Stomach (tissue), 9 donors: ENCODE data around the gene CAPG. TPM values are rescaled to one million over a fixed set of nuclear protein-coding genes. Genes with fewer than 3 reads are reported as not detected.

Experiments
- DNase-seq, 2 donors: peaks; one replicate each; pipeline versions ENCODE4 v3.0.0 to v3.0.0-alpha.2; 2013 to 2019
- H3K27ac ChIP-seq, 5 donors: fragments of 200-600 bp in 4 of 5; sonication (generic) in 4 of 5; one replicate each; pipeline ENCODE4 v1.5.1; 2013 to 2019; ENCODE audit warnings: mild to moderate bottlenecking in 1 of 5, moderate library complexity in 1 of 5
- H3K27me3 ChIP-seq, 3 donors: fragments of 200-600 bp; sonication (generic); one replicate each; pipeline ENCODE4 v1.5.1; 2017 to 2019; ENCODE audit warnings: mixed run types in 1 of 3
- H3K36me3 ChIP-seq, 4 donors: fragments of 200-600 bp; sonication (generic); 1 replicate in 3 of 4; 2 replicates in 1 of 4; pipeline ENCODE4 v1.5.1; 2016 to 2019
- H3K4me1 ChIP-seq, 4 donors: fragments of 200-600 bp; sonication (generic); one replicate each; pipeline ENCODE4 v1.5.1; 2016 to 2019
- H3K4me3 ChIP-seq, 4 donors: fragments of 200-600 bp; sonication (generic) in 3 of 4; one replicate each; pipeline ENCODE4 v1.5.1; 2016 to 2019; ENCODE audit warnings: mild to moderate bottlenecking in 1 of 4
- H3K9me3 ChIP-seq, 4 donors: fragments of 200-600 bp; sonication (generic); one replicate each; pipeline ENCODE4 v1.5.1; 2016 to 2019
- CTCF ChIP-seq, 7 experiments: fragments of 450-650 bp in 4 of 7; fragments of 200-600 bp in 3 of 7; sonication (generic) in 3 of 7; IDR thresholded peaks; one replicate each; pipeline ENCODE4 v1.5.1; 2016 to 2019; ENCODE audit warnings: antibody characterized with exemption in 7 of 7, control low read depth in 2 of 7, mild to moderate bottlenecking in 1 of 7
- EP300 ChIP-seq: sonication (generic); formaldehyde crosslinking; IDR thresholded peaks from one replicate; pipeline ENCODE4 v1.6.1; 2017; ENCODE audit warnings: antibody characterized with exemption
- POLR2A ChIP-seq, 4 donors: fragments of 450-650 bp; IDR thresholded peaks; one replicate each; pipeline ENCODE4 v1.6.1; 2016; ENCODE audit warnings: antibody characterized with exemption in 4 of 4, control low read depth in 2 of 4, mild to moderate bottlenecking in 1 of 4, moderate library complexity in 1 of 4
- POLR2AphosphoS5 ChIP-seq, 3 donors: sonication (generic); formaldehyde crosslinking; IDR thresholded peaks; one replicate each; pipeline ENCODE4 v1.6.1; 2016; ENCODE audit warnings: antibody characterized with exemption in 3 of 3
- WGBS, 5 donors: extraction: QIAGEN DNeasy Blood & Tissue Kit in 3 of 5; methylation state at CpG; one replicate each; pipeline versions ENCODE4 v1.1.5 to v1.1.7; 2013 to 2018; 5-methylcytosine and 5-hydroxymethylcytosine counted together
- intact Hi-C: fragments of 100-400 bp; cut with DNase I; formaldehyde crosslinking; loops from one replicate; pipeline ENCODE4 v1.15.1; 2023; ENCODE audit warnings: low total_unique reads
- polyA plus RNA-seq, 3 donors: library from polyadenylated mRNA; stranded (reverse); fragments of 200-250 nt; gene quantifications; one replicate each; pipeline ENCODE4 v1.2.3, GENCODE V29; 2013
- total RNA-seq, 5 donors: library from RNA; depleted of rRNA; stranded (reverse); fragments of >200 nt; gene quantifications; one replicate each; pipeline versions ENCODE4 v1.1.0 to v1.2.3, GENCODE V29; 2014 to 2016
- donor health status: healthy with polysubstance abuse.
- donor health status: Bipolar disorder and iron deficiency.
- donor health status: healthy.

CAPG gene
- total and polyA plus RNA-seq, 8 donors = 35.0 to 350 (median 126) TPM

GRCh38 chr2:85413592-85414420, 3.6 kb upstream of the CAPG start:
- TF ChIP-seq POLR2AphosphoS5 (IDR thresholded peaks at IDR 0.05) (peak in 2 of 3 donors; percentile 59 to 73), CTCF (IDR thresholded peaks at IDR 0.05) (no peak), POLR2A (IDR thresholded peaks at IDR 0.05) (no peak), EP300 (no peak)
- WGBS, 5 donors = 5 to 6% (median 6%) methylated on average over 40 to 44 of the region's 44 CpGs
- Histone ChIP-seq H3K4me1 (peaks cover 17 to 74% (median 53%) of the 10 kb centered on the region in 4 donors), H3K27me3 (peaks cover 0 to 4% (median 0%) of the 10 kb centered on the region in 3 donors), H3K36me3 (no peaks in the 10 kb centered on the region), H3K4me3 (peak overlapping the region; percentile 54 to 65 (median 58)), H3K27ac (peak overlapping the region; percentile 74 to 87 (median 78)), H3K9me3 (no peaks in the 10 kb centered on the region)
- intact Hi-C loops = no loop called here
- DNase-seq = peak; percentile 62 to 94

- 91 to 99% (median 92%) methylated on average over 5 of the region's 5 CpGs for WGBS, 5 donors
Measured at GRCh38 chr2:85411405-85411748, 1.2 kb upstream of the CAPG start.

GRCh38 chr2:85410584-85411404, 628 bp upstream of the CAPG start:
- no peaks in the 10 kb centered on the region for H3K36me3 ChIP-seq
- TF ChIP-seq CTCF (IDR thresholded peaks at IDR 0.05) (no peak), POLR2A (IDR thresholded peaks at IDR 0.05) (no peak), POLR2AphosphoS5 (IDR thresholded peaks at IDR 0.05) (no peak), EP300 (no peak)
- intact Hi-C loops = no loop called here
- WGBS, 5 donors = 67 to 83% (median 69%) methylated on average over 13 of the region's 13 CpGs
- peaks cover 12 to 92% (median 52%) of the 10 kb centered on the region in 4 donors for H3K4me1 ChIP-seq
- peaks cover 0 to 4% (median 0%) of the 10 kb centered on the region in 3 donors for H3K27me3 ChIP-seq
- no peak for DNase-seq
- H3K9me3 ChIP-seq = no peaks in the 10 kb centered on the region
- H3K27ac ChIP-seq = peak overlapping the region; percentile 56 to 84 (median 66)
- H3K4me3 ChIP-seq = peak overlapping the region in 1 of 4 donors; percentile 32

More at GRCh38 chr2:85411405-85411748, 1.2 kb upstream of the CAPG start:
- intact Hi-C loops = no loop called here
- no peak for DNase-seq
- TF ChIP-seq CTCF (IDR thresholded peaks at IDR 0.05) (no peak), POLR2AphosphoS5 (IDR thresholded peaks at IDR 0.05) (no peak), POLR2A (IDR thresholded peaks at IDR 0.05) (no peak), EP300 (no peak)
- Histone ChIP-seq H3K4me1 (peaks cover 12 to 86% (median 52%) of the 10 kb centered on the region in 4 donors), H3K9me3 (no peaks in the 10 kb centered on the region), H3K36me3 (no peaks in the 10 kb centered on the region), H3K4me3 (no peak overlapping the region), H3K27me3 (peaks cover 0 to 4% (median 0%) of the 10 kb centered on the region in 3 donors), H3K27ac (peak overlapping the region in 2 of 5 donors; percentile 66 to 84)
